IPS DF 4.7 (cell line): ENCODE results near the gene CLIC2.
"Not testable (repeated sequence)": the region's sequence is repeated elsewhere in the genome, so short reads cannot be mapped to it uniquely, and the experiment has no call there.

ENCODE experiments used
- DNase-seq: peaks from one replicate; pipeline ENCODE4 v3.0.0-alpha.2; 2013; ENCODE audit warnings: low spot score; ENCODE audit errors: extremely low read depth

Gene CLIC2

GRCh38 chrX:155334486-155335336 lies at the start of gene CLIC2:
CLIC2 (minus strand) TSS chrX:155334614; CDS start chrX:155334427, 187 bp downstream.
- DNase-seq = no peak

- DNase-seq = not testable (repeated sequence)
These were observed 48.1 kb upstream of the CLIC2 start for GRCh38 chrX:155382529-155382967.

DNA sequence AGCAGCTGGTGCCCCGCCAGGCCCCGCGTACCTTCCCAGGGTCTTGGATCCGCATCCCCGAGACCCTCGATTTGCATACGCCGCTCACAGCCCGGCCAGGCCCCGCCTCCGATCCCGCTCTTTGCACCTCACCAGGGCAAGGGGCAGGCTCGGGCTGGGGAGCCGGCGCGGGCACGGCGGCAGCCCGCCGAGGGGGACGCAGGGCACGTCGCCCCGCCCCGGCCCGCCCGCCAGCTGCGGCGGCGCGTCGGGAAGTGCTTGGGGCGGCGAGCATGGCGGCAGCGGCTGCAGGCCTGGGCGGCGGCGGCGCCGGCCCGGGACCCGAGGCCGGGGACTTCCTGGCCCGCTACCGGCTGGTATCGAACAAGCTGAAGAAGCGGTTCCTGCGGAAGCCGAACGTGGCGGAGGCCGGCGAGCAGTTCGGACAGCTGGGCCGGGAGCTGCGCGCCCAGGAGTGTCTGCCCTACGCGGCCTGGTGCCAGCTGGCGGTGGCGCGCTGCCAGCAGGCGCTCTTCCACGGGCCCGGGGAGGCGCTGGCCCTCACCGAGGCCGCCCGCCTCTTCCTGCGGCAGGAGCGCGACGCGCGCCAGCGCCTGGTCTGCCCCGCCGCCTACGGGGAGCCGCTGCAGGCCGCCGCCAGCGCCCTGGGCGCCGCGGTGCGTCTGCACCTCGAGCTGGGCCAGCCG lies 47.6 kb upstream of the CLIC2 start, which contains the start of gene F8A2:
Gene F8A2, plus strand, starts transcription at position 253 of the 686 bp plus-strand sequence. Its CDS starts 20 bp downstream, at position 273.
- not testable (repeated sequence) for DNase-seq

DNA sequence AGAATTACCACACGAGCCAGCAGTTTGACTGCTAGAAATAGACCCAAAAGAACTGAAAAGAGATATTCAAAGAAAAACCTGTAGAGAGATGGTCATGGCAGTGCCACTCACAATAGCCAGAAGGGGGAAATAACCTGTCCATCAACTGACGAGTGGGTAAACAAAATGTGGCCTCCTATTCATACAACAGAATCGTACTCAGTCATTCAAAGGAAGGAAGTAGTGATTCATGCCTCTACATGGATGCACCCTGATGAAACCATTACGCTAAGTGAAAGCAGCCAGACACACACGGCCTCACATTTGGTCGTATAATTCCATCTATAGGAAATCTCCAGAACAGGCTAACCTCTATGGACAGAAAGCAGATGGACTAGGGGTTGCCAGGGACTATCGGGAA lies 45.4 kb upstream of the CLIC2 start:
- not testable (repeated sequence) for DNase-seq

GRCh38 chrX:155373777-155374458 lies 39.5 kb upstream of the CLIC2 start:
- not testable (repeated sequence) for DNase-seq

DNA sequence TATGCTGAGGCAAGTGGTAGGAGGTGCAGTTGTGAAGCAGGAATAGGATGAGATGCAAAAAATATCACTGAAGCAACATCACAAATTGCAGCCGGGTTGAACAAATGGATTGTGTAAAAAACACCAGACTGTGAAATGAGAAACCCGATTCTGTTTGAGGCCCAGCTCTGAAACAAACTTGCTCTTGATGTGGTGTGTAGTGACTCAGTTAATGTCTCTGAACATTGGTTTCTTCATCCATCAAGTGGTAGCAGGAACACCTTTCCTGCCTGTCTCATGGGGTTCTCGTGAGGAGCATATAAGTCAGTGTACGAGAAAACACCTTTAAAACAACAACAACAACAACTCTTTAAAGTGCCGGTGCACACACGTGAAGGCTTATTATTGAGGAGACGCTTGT lies 29.3 kb upstream of the CLIC2 start:
- DNase-seq = not testable (repeated sequence)

DNA sequence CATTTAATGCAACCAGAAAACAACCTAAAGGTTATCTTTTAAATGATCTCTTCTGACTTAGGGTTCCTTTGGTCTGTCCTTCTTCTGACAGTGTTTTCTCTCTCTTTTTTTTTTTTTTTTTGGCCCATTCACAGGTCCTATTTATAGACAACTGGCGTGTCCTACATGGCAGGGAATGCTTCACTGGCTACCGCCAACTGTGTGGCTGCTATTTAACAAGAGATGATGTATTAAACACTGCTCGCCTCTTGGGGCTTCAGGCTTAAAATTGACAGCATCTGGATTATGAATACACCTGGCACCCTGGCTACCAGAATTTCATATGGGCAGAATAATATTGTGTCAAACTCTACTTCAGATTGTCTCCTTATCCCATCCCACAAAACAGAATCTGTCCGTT lies 15.0 kb upstream of the CLIC2 start:
- not testable (repeated sequence) for DNase-seq

GRCh38 chrX:155345689-155346088 lies 11.3 kb upstream of the CLIC2 start:
- DNase-seq = not testable (repeated sequence)

DNA sequence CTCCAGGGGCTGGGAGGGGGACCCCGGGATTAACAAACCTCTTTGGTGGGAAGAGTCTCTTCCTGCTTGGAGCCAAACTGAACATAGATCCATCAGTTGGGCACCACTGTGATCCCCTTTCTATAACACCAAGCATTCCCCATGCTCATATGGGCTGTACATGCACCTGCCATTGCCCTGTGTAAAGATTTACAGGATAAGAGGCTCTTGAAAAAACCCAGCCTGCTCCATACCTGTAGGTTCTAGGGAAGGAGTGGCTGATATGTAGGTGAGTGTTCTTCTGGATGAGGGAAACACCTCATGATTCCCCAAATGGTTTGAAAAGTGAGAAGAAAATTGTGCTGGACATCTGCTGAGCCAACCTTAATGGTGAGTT lies 911 bp upstream of the CLIC2 start:
- not testable (repeated sequence) for DNase-seq

- no peak for DNase-seq
These were observed 792 bp downstream of the CLIC2 start for GRCh38 chrX:155333544-155334100.

GRCh38 chrX:155330992-155331391 lies 3.4 kb downstream of the CLIC2 start:
- no peak for DNase-seq

- DNase-seq = no peak
These were observed 5.1 kb downstream of the CLIC2 start for GRCh38 chrX:155329293-155329692.

DNA sequence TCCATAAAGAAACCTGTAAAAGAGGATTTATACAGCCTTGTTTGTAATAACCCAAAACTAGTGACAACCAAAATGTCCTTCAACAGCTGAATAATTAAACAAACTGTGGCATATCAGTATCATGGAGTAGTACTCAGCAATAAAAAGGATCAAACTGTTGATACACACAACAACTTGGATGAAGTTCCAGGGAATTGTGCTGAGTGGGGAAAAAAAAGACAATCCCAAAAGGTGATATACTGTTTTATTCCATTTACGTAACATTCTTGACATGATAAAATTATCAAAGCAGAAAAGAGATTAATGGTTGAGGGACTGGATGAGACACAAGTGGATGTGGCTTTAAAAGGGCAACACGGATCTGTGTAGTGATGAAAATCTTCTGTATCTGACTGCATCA lies 7.8 kb downstream of the CLIC2 start:
- DNase-seq = no peak

GRCh38 chrX:155314260-155314659 lies 20.2 kb downstream of the CLIC2 start:
- no peak for DNase-seq

GRCh38 chrX:155313766-155314165 lies 20.6 kb downstream of the CLIC2 start:
- no peak for DNase-seq

- no peak for DNase-seq
These were observed 40.6 kb downstream of the CLIC2 start for GRCh38 chrX:155293771-155294170.

- DNase-seq = no peak
These were observed 54.5 kb downstream of the CLIC2 start for GRCh38 chrX:155279873-155280272.

- DNase-seq = no peak
These were observed 63.4 kb downstream of the CLIC2 start for GRCh38 chrX:155270969-155271368.

GRCh38 chrX:155267995-155268394 lies 66.4 kb downstream of the CLIC2 start:
- not testable (repeated sequence) for DNase-seq

DNA sequence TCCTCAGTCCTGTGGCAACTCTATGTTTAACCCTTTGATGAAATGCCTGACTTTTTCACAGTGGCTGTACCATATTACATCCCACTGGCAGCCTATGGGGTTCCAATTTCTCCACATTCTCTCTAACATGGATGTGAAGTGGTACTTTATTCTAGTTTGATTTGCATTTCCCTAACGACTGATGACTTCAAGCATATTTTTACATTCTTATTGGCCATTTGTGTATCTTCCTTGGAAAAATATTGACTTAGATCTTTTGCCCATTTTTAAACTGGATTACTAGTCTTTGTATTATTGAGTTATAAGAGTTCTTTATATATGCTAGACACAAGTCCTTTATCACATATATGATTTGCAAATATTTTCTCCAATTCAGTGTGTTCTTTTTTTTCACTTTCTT lies 68.0 kb downstream of the CLIC2 start:
- no peak for DNase-seq

DNA sequence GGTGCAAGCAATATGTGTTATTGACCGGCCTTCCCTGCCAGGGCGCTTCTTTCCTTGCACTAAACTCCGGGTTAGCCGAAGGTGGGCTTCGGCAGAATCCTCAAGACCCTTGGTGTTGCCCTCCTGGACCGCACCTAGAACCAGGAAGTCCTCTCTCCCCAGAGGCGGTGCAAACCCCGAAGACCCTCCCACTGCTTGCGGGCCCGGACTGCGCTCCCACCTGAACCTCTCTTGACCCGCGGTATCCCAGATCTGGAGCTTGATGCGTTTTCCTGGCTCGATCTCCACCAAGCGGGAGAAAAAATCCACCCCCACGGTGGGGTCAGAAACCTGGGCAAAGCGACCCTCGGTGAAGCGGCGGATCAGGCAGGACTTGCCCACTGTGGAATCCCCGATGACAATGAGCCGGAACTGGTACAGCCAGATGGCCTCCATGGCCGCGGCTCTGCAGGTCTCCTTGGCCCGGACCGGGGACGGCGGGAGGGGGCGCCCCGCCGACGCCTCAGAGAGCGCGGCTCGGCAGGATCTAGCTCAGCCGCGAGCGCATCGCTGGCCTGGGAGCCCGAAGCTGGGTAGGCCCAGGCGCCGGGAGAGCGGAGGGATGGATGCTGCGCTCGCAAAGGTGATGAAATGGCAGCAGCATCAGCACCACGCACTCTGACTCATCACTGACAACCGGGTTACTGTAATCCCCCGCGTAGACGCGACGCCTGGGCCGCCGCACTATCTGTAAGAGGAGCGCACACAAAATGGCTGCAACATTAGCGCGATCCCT lies 70.4 kb downstream of the CLIC2 start, which contains the start of gene RAB39B:
Gene RAB39B, minus strand, starts transcription at position 638 of the 775 bp plus-strand sequence. Its CDS starts 203 bp downstream, at position 435.
- peak; percentile 11 for DNase-seq
